HL-60/S4 (cell line): ENCODE measurements around the gene AEN.

Experiments used
- in situ Hi-C: fragments of 300-500 bp; cut with MboI; formaldehyde crosslinking; loops from 2 replicates; pipeline ENCODE4 v1.14.3; 2022; ENCODE audit warnings: low sequenced_read_pairs

The AEN gene

GRCh38 chr15:88663141-88663621 lies 42.0 kb downstream of the AEN start:
- in situ Hi-C loops, result no loop called here

GRCh38 chr15:88664151-88664778 lies 43.1 kb downstream of the AEN start:
- in situ Hi-C loops, result no loop called here

GRCh38 chr15:88674661-88675060 lies 53.5 kb downstream of the AEN start:
- in situ Hi-C loops, result no loop called here

GRCh38 chr15:88678755-88679154 lies 57.6 kb downstream of the AEN start:
- in situ Hi-C loops, result no loop called here

- in situ Hi-C loops, result no loop called here
Measured at GRCh38 chr15:88680241-88681001, 59.3 kb downstream of the AEN start.

GRCh38 chr15:88681610-88682221 lies 60.6 kb downstream of the AEN start:
- in situ Hi-C loops, result no loop called here
